ENCODE results near the gene MLC1.

MLC1 gene

GRCh38 chr22:50034126-50035081 is 50.8 kb downstream of the MLC1 start:
- DNase-seq = no peak

- DNase-seq = no peak
Measured at GRCh38 chr22:50032941-50033601, 52.2 kb downstream of the MLC1 start.

GRCh38 chr22:50032109-50032871 is 52.9 kb downstream of the MLC1 start:
- no peak for DNase-seq

GRCh38 chr22:50031189-50032091 is 53.8 kb downstream of the MLC1 start:
- no peak for DNase-seq

GRCh38 chr22:50030297-50031188 is 54.7 kb downstream of the MLC1 start:
- DNase-seq = no peak

- DNase-seq = no peak
Measured at GRCh38 chr22:50027639-50028537, 57.3 kb downstream of the MLC1 start.

GRCh38 chr22:50025993-50026392 is 59.2 kb downstream of the MLC1 start:
- DNase-seq = no peak

- no peak for DNase-seq
Measured at GRCh38 chr22:50022171-50022819, 62.9 kb downstream of the MLC1 start.

- no peak for DNase-seq
Measured at GRCh38 chr22:50020606-50021005, 64.6 kb downstream of the MLC1 start.

- DNase-seq = no peak
Measured at GRCh38 chr22:50019316-50019715, 65.9 kb downstream of the MLC1 start.

GRCh38 chr22:50018608-50019285 is 66.5 kb downstream of the MLC1 start:
- DNase-seq = no peak

- DNase-seq = no peak
Measured at GRCh38 chr22:50017701-50018224, 67.5 kb downstream of the MLC1 start.

GRCh38 chr22:50016988-50017700 is 68.1 kb downstream of the MLC1 start:
- DNase-seq = no peak

- DNase-seq = no peak
Measured at GRCh38 chr22:50016308-50016987, 68.8 kb downstream of the MLC1 start.

- DNase-seq = no peak
Measured at GRCh38 chr22:50015451-50016307, 69.5 kb downstream of the MLC1 start.

- no peak for DNase-seq
Measured at GRCh38 chr22:50014655-50015401, 70.4 kb downstream of the MLC1 start.

Measured in NCI-H2029 treated with DMSO at 0.1 percent for 48 hours (cell line).